HG02678 (cell line): ENCODE results near the gene MYL12A.

Experiments used
- ATAC-seq: cut with Tn5 transposase; IDR thresholded peaks from one replicate; pipeline ENCODE4 v1.9.1; 2021; ENCODE audit warnings: mild to moderate bottlenecking, moderate library complexity; ENCODE audit not compliant: unreplicated experiment

The MYL12A gene

DNA sequence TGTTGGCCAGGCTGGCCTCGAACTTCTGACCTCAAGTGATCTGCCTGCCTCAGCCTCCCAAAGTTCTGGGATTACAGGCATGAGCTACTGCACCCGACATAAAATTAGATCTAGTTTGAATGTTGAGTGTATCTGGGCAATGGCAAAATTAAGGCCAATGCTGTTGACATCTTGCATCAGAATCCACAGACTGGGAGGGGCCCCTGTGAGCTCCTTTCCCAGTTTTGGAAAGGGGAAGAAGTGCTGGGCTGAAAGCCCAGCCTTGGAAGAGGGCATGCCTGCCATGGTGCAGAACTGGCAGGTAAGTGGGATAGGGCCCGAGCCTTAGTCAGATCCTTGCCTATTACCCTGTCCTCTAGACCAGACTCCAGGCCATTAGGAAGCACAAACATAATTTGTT, 23.4 kb upstream of the MYL12A start:
- ATAC-seq: no peak

DNA sequence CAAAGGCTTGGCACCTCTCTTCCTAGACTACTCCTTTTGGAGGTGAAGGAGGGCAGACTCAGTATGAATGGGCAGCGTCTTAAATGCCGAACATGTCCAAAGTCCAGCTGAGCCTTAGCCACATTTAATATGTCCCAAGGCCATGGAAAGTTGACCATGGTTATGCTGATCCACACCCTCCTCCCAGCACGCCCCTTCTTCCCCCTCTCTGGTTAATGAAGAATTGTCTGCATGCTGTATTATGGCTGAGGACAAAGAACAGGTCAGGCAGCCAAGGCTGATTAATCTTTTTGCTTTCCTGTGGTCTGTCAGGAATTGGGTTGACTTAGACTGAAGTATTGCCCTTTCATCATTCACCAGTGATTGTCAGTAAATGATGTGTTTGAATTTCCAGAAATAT, 22.0 kb upstream of the MYL12A start:
- no peak for ATAC-seq

GRCh38 chr18:3226048-3226447, 21.6 kb upstream of the MYL12A start:
- no peak for ATAC-seq

DNA sequence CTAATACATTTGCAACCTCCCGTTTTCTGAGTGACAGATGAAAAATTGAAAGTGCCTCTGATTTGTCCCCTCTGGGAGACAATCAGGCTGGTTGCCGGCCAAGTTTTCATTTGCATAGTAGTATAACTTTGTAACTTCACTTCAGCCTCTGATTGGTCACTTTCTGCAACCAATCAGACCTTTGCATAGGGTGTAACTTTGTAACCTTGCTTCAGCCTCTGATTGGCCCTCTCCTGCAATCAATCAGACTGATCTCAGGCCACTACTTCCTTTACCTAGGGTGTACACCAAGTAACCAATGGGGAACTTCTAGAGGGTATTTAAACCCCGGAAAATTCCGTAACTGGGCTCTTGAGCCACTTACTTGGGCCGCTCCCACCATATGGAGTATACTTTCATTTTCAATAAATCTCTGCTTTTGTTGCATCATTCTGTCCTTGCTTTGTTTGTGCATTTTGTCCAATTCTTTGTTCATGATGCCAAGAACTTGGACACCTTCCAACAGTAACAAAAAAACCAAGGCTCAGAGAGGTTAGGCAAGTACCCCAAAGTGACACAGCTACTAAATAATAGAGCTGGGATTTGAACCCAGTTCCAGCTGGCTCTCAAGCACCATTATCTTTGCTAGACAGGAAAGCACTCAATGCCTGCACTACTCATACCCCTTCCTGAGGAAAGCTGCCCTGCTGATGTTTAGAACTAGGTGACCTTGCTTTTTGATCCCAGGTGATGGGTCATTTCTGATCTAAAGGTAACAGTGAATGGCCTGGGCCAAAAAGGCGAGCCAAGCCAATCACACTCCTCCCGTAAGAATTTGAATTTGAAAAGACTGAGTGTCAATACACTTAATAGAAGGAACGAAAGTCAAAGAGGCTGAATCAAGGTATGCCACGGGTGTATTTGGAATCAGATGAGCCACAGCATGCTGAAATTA, 16.9 kb upstream of the MYL12A start:
- ATAC-seq: no peak

DNA sequence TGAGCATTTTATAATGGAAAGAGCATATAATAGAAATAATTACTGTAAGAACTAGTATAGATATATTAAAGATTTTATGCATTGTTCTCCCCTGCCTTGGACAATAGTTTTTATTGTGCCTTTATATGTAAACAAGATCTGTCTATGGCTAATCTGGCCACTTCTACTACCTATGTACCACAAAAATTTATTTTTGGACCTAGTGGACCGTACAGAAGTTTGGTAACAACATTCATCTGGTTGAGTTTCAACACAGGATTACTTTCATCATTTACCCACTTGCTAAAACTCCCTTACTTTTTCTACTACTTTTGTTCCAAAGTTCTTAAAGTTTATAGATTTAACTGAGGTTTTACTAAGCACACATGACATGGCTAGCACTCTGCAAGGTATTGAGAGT, 14.6 kb upstream of the MYL12A start:
- ATAC-seq: no peak

GRCh38 chr18:3233433-3234168, 14.0 kb upstream of the MYL12A start:
- no peak for ATAC-seq

- no peak for ATAC-seq
These were observed 13.1 kb upstream of the MYL12A start for GRCh38 chr18:3234457-3234856.

- no peak for ATAC-seq
These were observed 11.8 kb upstream of the MYL12A start for GRCh38 chr18:3235846-3236245.

DNA sequence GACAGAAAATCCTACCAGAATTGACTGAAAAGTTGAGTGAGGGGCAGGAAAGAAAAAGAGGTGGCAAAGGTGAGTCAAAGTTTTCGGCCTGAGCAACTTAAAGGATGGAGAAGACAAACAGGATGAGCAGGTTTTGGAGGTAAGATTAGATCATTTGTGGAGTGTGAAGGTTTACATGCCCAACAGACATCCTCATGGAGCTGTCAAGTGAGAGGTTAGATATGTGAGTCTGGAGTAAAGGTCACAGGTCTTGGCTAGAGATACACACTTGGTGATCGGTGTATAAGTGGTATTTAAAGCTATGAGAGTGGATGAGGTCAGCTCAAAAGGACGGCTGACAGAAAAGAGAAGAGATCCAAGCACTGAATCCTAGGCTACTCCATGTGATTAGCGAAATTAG, 11.1 kb upstream of the MYL12A start:
- no peak for ATAC-seq

GRCh38 chr18:3238742-3239141, 8.9 kb upstream of the MYL12A start:
- ATAC-seq: no peak

- ATAC-seq: no peak
These were observed 2.4 kb upstream of the MYL12A start for GRCh38 chr18:3245185-3245564.

- peak; percentile 50 for ATAC-seq
These were observed 1.6 kb upstream of the MYL12A start for GRCh38 chr18:3245853-3246634.

DNA sequence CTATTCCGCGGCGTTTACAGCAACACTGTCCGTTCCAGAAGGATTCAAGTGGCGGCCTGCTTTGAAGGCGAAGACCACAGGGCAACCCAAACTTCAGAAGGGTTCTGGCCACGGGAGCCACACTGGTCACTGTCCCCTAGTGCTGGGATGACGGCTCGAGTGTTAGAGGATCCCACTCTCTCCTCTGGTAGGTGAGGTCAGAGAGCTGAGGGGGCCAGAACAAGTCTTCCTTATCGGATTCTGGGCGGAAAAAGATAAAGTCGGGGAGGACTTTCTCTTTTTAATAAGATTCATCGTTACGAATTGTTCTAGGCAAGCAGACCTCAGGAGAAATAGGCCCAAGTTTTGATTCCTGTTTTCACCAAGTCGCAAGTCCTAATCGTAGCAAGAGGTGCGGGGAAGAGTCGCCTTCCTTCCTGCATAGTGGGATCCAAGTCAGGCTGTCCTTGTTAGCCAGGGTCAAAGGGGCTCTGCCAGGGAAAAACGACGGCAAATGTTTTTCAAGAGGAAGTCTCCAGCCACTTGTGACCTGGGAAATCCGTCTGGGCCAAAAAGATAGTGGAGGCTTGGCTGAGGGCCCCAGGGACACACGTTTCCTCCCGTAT, 864 bp upstream of the MYL12A start:
- ATAC-seq: no peak

GRCh38 chr18:3248062-3248657, 559 bp downstream of the MYL12A start:
- ATAC-seq: peak; percentile 0

DNA sequence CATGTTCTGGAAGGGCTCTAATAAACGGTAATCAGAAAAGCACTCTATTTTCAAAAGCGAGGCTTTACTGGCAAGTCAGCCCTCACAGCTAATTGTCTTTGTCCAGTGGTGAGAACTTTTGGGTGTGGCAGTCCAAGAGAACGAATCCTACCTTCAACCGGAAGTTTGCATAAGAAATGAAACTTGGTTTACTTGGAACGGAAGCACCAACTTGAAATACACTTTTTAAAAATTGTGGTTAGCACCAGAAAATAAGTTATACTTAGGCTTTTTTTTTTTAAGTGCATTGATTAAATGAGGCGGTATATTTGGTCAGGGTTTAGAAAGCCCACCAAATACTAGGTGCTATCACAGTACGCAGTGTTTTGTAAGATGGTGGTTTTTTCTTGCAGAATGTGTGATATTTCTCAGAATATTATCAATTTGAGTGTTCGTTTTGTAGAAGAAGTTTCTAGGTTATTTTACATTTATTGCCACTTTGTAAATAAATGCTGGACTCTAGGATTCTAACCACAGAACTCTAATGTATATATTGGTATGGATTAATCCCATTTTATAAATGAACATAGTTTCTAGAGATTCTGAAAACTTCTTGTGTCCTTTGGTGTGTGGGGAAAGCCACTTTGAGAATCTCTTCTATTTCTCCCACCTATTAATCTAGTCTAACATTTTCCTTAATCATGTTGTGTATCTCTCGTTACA, 1.2 kb downstream of the MYL12A start:
- no peak for ATAC-seq

- no peak for ATAC-seq
These were observed 2.9 kb downstream of the MYL12A start for GRCh38 chr18:3250237-3251107.

DNA sequence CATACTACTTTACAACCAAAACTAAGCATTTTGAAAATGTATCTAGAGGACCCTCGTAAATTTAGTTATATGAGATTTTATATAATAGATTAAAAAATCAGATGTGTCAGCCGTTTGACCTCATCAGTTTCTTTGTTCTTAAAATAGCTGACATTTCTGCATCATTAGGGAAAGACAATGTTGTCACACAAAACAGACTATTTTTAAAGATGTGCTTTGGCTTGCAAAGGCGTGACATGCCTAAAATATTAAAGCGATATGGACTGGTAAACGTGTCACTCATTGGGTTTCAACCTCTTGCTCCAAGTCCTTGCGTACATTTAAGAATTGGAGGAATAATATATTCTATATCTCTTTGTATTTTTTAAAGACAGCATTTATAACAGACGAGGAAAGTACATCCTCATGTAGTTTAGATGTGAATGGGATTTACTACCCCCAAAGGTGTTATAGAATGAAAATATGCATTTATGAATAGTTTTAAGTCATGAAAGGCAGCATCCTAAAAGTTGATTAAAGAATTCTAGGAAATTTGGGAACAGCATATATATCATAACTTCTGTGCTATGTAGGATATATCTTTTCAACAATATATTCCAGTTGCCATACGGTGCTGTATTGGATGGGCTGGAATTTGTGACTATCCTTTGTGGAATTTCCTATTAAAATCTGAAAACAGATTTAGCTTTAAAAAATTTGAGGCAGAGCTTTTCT, 3.8 kb downstream of the MYL12A start:
- ATAC-seq: no peak

GRCh38 chr18:3251963-3252277, 4.3 kb downstream of the MYL12A start:
- ATAC-seq: no peak

GRCh38 chr18:3252843-3253242, 5.2 kb downstream of the MYL12A start:
- ATAC-seq: no peak
